HTERT RPE-1 (cell line): ENCODE measurements around the gene CTBP2.
"Not testable (repeated sequence)": the region's sequence is repeated elsewhere in the genome, so short reads cannot be mapped to it uniquely, and the experiment has no call there.

Source experiments
- in situ Hi-C: fragments of 300-500 bp; cut with MboI; formaldehyde crosslinking; loops from 4 replicates; pipeline ENCODE4 v1.14.3; 2020; ENCODE audit warnings: low sequenced_read_pairs

Gene CTBP2

DNA sequence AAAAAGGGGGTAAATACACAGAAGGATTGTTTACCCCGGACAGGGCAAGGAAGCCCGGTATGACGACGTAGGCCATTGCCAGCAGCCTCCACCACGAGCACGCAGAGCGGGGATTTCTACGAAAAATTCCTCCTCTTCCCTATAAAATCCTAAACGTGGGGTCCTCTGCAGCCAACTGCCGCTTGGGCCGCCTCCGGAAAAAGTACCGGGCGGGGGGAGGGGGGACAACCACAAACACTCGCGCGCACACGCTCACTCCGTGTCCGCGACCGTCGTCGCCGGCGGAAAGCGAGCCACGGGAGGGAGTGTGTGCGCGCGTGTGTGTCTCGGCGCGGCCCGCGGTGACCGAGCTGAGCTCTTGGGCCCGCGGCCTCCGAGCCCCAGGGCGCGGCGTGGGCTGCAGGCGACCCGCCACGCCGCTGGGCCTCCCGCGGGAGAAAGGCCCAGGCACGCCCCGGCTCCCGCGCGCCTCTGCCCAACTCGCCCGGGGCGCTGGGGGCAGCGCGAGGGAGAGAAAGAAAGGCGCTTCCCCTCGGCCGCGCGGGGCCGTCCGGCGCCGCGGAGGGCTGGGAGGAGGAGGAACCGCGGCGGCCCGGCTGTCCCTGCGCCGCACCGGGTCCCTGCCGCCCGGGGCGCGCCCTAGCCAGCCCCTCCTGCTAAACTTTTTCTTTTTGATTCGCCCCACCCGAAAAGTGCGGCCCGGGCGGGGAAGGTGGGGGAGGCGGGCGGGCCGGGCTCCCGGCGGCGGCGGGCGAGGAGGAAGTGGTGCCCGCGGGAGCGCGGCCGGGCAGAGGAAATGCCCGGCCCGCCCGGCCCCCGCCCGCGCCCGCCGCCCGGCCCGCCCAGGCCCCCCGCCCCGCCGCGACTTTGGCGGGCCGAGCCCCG, 1.5 kb downstream of the CTBP2 start:
- in situ Hi-C loops, result no loop called here

DNA sequence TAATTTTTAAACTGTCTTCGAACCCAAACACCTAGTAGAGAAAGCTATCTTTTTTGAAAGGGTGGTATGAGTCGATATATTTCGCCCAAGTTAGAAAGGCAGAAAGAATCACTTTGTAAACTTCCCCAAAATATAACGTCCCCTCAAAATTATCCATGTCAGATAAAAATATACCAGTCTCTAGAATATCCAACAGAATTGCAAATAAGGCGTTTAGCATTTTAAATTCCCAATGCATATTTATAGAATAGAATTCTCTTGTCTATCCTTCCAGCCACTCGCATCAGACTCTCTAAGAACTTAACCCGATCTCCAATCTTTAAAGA, 2.1 kb downstream of the CTBP2 start:
- in situ Hi-C loops, result no loop called here

DNA sequence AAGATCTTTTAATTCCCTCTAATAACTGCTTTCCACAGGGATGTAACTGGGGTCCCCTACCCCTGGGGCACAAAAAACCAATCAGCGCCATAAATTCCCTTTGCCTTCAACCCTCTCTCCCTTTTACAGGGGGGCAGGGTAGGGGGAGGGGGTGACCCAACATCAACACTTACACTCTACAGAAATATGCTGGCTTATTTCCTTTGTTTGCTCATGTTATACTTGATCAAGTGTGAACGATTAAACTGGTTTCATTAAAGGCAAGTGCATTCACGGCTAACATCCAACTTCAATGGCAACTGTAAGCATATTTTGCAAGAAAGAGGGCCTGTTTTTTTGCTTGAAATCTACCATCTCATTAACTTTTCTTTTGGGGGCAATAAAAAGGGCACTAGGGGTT, 2.9 kb downstream of the CTBP2 start:
- in situ Hi-C loops, result no loop called here

DNA sequence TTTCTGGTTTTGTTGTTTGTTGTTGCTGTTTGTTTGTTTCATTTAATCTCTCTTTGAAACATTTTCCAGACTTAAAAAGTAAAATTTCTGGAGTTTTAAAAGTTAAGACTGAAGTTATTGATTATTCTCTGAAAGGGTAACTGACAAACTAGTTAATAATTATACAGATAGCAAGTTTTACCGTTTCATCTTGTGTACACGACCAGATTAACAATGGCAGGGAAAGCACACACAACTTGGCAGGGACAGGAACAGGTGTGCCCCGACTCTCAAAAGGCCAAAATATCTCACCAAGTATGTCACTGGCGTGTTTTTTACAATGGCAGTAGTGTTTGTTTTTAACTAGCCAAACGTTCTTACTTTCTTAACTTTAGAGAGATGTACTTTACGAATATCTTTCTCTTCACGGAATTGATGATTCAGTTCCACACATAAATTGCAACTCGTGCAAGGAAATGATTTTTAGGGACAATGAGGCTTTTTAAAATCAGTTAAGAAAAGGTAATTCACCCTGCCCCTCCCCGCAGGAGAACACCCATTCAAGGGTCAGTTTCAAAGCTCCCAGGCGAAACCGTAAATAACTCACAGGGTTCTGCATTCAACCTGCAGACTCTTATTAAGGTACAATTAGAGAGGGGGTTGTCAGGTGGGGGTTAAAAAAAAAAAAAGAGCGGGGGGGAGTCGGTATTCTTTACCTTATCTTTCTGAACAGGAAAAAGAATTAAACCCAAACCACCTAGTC, 3.5 kb downstream of the CTBP2 start:
- in situ Hi-C loops, result no loop called here

- in situ Hi-C loops, result no loop called here
These were observed 4.2 kb downstream of the CTBP2 start for GRCh38 chr10:125156196-125156595.

- in situ Hi-C loops, result no loop called here
These were observed 5.3 kb downstream of the CTBP2 start for GRCh38 chr10:125155101-125155500.

DNA sequence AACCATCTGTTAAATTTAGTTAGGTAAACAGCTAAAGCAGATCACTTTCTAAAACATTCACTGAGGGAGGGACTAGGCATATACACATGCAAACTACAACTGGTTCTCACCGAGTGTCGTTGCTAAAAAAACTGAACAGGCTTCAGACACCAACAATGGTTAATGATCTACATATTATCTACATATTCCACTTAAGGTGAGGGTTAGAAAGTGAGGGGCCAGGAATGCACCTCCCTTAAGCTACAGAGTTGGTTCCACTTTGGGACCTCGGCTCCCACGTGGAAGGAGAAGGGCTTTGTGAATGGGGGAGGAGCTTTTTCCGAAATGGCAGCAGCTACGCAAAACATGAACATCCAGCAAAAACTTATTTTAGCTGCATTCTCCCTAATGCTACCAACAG, 5.8 kb downstream of the CTBP2 start:
- in situ Hi-C loops, result no loop called here

DNA sequence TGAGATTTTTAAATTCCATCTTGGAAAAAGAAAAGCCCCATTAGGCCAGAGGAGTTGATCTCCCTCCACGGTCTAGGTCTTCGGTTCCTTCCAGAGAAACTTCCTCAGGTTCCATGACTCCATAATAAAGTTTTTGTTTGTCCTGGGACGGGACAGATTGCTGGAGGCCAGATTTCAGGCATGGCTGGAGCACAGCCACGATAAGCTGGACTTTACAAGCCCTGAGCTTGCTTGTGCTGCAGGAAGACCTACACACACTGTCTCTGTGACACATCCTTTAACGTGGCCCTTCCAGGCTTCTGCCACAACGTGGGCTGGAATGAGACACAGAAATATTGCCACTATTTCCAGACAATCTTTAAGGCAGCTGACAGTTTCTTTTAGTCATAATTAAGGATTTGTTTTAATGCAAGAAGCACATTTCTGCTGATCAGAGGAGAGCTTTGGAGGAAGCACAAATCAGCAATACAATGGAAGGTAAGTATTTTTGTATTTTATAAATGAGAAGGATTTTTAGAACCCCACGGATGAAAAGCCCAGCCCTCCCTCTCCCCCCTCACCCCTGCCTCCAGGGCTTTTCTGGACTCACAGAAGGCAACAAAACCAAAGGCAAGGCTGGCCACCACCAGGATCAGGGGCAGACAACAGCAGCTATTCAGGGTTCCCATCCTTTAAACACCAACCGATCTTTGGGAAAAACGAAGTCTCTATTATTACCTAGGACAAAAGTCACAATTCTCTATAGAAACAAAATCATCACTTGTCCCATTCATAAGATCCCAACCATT, 6.5 kb downstream of the CTBP2 start:
- in situ Hi-C loops, result no loop called here

- in situ Hi-C loops, result no loop called here
These were observed 7.7 kb downstream of the CTBP2 start for GRCh38 chr10:125152450-125153368.

GRCh38 chr10:125151553-125152449, 8.6 kb downstream of the CTBP2 start:
- in situ Hi-C loops, result no loop called here

DNA sequence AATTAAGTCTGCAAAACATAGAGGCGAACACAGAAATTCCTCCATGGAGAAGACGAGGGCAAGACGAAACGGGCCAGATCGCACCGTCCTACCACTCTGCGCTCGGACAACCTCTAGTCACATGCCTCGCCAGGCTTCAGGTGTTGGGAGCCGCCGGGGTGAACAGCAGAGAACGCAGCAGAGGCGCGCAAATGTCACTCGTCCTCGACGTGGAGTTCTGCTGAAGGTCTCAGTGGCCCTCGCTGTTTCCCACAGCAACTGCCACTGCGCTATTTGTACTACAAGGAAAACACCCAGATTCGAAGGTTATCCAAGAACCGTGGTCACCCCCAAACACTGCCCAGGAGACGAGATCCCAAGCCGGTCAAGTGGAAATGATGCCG, 9.2 kb downstream of the CTBP2 start:
- in situ Hi-C loops, result no loop called here

- in situ Hi-C loops, result not testable (repeated sequence)
These were observed 9.8 kb downstream of the CTBP2 start for GRCh38 chr10:125150376-125151083.

- in situ Hi-C loops, result no loop called here
These were observed 10.7 kb downstream of the CTBP2 start for GRCh38 chr10:125149680-125150047.

DNA sequence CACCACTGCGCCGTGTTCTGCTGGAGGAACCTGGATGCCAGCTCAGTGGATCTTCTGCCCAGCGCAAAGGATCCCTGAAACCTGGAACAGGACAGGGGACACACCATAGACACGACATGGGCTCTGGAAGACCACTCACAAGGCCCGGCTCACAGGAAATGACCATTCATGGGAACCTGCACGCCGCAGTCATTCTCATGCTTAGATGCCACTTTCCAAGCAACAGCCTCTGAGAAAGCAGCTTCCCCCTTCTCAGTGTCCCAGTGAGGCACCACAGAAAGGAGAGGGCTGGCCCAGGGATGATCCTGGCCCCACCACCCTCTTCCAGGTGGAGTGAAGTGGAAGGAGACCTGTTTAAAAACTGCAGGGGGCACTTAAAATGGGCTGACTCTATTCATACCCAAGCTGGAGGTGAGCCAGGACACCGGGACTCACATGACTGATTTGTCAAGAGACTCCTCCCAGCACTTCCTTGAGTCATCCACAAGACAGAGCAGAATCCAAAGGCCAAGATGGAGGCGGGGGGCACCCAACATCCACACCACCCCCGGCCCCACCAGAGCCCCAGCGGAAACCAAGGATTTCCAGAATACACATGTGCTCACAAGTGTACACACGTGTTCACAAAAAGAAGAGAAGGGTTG, 11.2 kb downstream of the CTBP2 start:
- in situ Hi-C loops, result no loop called here

DNA sequence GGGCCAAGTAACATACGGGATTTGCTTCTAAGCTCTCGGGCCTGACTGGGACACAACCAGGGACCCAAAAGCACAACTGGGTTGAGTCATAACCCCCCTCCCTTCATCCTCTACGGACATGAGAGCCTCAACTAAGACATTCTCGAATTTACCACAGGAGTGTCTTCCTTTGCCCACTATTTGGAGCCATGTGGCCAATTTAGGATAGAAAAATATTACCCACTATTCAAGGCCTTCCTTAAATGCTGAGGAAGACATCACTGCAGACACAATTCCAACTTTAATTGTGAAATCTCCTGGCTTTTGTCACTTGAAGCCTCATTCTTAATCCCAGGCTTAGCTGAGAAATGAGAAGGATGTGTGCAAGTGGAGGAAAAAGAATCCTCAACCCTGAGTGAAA, 11.8 kb downstream of the CTBP2 start:
- in situ Hi-C loops, result no loop called here

DNA sequence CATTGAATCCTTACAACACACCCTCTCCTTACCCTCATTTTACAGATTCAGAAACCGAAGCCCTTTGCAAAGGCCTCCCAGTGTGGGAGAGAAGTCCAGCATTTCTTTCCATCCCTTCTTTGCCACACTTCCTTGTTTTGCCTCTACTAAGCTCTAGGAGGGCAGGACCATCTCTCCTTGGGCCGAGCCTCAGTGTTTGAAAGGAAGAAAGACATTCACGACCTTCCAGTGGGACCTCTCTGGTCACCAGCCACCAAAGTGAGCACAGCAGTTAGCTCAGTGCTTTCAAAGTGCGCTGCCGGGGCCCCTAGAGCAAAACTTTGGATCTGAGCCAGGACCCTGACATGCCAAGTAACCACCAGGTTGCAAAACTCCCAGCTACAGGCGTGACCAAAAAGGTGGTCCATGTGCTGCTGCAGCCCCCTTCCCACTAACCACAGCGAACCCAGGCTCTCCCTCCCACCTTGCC, 12.4 kb downstream of the CTBP2 start:
- in situ Hi-C loops, result no loop called here

- in situ Hi-C loops, result no loop called here
These were observed 13.4 kb downstream of the CTBP2 start for GRCh38 chr10:125146791-125147579.

- in situ Hi-C loops, result no loop called here
These were observed 14.7 kb downstream of the CTBP2 start for GRCh38 chr10:125145636-125146035.
